Stimulated activated CD4-positive, alpha-beta T cell treated with anti-CD3 and anti-CD28 coated beads, Interleukin-4, amount 100 ng/mL, for 48 hours (primary cell): ENCODE data around the gene LIMS1.
A peak's percentile ranks its signal among the peaks of the same experiment; 100 is the strongest.
"Not testable (repeated sequence)": the region's sequence is repeated elsewhere in the genome, so short reads cannot be mapped to it uniquely, and the experiment has no call there.

Experiments used
- DNase-seq, 2 donors: peaks; one replicate each; pipeline ENCODE4 v3.0.0-alpha.2; 2020; ENCODE audit warnings: low read depth in 2 of 2

LIMS1 gene

GRCh38 chr2:108633409-108633808 lies 99.1 kb downstream of the LIMS1 start:
- no peak for DNase-seq

- no peak for DNase-seq
Measured at GRCh38 chr2:108634011-108634410, 99.7 kb downstream of the LIMS1 start.

DNA sequence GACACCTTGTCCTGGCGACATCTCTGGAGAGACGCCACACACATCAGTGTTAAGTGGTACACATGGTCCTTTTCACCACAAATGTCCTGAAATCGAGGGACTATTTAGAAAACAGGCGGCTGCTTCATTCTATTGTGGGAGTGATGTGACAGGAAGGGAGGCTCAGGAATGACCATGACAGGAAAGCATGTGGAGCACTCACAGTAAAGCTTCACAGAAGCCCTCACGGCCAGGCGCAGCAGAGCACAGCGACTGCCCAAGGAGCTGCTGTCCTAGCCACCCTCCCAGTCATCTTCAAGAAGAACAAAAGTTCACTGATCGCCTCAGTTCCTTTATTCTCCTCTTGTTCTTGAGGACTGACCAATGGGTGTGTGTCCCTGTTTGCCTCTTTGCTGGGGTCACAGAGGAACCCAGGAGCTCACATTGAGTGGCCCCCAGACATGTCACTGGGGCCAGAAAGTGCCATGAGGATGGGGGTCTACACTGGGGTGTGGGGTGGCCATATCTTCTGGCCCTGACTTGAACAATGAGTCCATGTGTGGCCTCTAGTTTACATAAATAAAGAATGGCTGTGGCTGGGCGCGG lies 100.4 kb downstream of the LIMS1 start:
- no peak for DNase-seq

GRCh38 chr2:108635630-108636354 lies 101.5 kb downstream of the LIMS1 start:
- no peak for DNase-seq

- no peak for DNase-seq
Measured at GRCh38 chr2:108637304-108637669, 103.0 kb downstream of the LIMS1 start.

- no peak for DNase-seq
Measured at GRCh38 chr2:108640731-108641130, 106.5 kb downstream of the LIMS1 start.

- no peak for DNase-seq
Measured at GRCh38 chr2:108641756-108642155, 107.5 kb downstream of the LIMS1 start.

DNA sequence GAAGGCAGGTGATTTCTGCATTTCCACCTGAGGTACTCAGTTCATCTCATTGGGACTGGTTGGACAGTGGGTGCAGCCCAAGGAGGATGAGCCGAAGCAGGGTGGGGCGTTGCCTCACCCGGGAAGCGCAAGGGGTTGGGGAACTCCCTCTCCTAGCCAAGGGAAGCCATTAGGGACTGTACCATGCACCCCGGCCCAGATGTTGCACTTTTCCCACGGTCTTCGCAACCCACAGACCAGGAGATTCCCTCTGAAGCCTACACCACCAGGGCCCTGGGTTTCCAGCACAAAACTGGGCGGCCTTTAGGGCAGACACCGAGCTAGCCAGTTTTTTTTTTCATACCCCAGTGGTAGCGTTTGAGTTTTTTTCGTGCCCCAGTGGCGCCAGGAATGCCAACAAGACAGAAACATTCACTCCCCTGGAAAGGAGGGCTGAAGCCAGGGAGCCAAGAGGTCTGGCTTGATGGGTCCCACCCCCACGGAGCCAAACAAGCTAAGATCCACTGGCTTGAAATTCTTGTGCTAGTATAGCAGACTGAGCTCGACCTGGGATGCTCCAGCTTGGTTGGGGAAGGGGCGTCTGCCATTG lies 109.1 kb downstream of the LIMS1 start:
- no peak for DNase-seq

- DNase-seq, result not testable (repeated sequence)
Measured at GRCh38 chr2:108643862-108644261, 109.6 kb downstream of the LIMS1 start.

DNA sequence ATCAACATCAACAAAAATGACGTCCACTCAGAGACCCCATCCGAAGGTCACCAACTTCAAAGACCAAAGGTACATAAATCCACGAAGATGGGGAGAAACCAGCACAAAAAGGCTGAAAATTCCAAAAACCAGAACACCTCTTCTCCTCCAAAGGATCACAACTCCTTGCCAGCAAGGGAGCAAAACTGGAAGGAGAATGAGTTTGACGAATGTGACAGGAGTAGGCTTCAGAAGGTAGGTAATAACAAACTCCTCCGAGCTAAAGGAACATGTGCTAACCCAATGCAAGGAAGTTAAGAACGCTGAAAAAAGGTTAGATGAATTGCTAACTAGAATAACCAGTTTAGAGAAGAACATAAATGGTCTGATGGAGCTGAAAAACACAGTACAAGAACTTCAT lies 110.2 kb downstream of the LIMS1 start:
- not testable (repeated sequence) for DNase-seq

- not testable (repeated sequence) for DNase-seq
Measured at GRCh38 chr2:108648796-108649195, 114.5 kb downstream of the LIMS1 start.

DNA sequence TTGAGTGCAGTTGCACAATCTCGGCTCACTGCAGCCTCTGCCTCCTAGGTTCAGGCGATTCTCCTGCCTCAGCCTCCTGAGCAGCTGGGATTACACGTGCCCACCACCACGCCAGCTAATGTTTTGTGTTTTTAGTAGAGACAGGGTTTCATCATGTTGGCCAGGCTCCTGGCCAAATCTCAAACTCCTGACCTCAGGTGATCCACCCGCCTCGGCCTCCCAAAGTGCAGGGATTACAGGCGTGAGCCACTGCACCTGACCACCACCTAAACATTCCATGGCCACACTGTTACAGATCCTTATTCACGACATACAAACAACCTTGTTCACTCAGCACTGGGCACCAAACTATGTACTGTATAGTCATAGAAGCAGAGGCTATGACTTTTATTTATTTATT lies 116.2 kb downstream of the LIMS1 start:
- DNase-seq, result not testable (repeated sequence)

GRCh38 chr2:108651468-108651867 lies 117.2 kb downstream of the LIMS1 start:
- DNase-seq, result not testable (repeated sequence)

DNA sequence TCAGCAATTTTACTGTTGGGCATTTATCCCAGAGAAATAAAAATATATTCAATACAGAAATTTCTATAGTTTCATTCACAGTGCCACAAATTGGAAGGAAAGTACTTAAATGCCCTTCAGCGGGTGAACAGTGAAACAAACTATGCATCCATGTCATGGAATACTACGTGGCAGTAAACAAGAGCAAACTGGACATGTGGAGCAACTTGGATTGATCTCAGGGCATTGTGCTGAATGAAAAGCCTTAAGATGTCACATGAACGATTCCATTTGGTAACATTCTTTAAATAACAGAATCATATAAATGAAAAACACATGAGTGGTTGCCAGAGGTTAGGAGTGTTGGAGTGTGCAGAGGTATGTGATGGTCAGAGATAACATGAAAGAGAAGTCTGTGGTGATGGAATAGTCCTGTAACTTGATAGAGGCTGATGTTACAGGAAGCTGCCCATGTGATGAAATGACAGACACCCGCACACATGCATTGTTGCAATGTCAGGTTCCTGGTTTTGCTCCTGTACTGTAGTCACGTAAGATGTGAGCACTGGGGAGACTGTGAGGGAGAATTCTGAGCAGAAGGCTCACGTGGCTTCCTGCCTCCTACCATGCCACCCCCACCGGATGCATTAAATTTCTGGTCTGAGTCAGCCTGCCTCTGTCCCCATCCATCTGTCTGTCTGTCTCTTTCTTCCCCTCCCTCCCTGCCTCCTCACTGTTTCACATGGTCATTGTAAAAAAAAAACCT lies 118.1 kb downstream of the LIMS1 start:
- DNase-seq, result peak in 1 of 2 donors; percentile 29

DNA sequence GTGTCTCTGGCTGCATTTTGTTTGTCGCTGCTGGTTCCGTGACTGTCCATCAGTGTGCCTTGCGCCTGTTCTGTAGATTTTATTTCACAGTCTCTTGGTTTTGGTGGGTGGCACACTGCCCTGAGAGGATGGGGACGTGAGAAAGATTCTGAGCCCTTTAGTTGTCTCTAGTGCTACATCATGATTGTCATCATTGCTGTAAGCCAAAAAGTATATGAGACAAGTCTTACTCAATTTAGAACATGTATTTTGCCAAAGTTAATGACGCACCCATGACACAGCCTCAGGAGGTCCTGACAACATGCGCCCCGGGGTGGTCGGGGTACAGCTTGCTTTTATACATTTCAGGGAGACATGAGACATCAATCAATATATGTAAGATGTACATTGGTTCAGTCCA lies 119.2 kb downstream of the LIMS1 start:
- not testable (repeated sequence) for DNase-seq

DNA sequence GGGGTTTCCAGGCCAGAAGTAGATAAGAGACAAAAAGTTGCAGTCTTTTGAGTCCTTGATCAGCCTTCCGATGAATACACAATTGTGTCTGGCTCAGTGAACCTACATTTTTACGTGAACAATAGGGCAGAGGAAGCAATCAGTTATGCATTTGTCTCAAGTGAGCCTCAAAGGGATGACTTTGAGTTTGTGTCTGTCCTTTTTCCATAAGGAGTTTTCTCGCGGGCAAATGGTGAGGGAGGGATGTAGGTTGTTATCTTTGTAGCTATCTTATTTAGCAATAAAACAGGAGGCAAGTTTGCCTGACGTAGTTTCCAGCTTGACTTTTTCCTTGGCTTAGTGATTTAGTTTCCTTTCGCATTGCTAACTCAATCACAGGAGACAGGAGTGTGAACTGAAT lies 119.6 kb downstream of the LIMS1 start:
- not testable (repeated sequence) for DNase-seq

DNA sequence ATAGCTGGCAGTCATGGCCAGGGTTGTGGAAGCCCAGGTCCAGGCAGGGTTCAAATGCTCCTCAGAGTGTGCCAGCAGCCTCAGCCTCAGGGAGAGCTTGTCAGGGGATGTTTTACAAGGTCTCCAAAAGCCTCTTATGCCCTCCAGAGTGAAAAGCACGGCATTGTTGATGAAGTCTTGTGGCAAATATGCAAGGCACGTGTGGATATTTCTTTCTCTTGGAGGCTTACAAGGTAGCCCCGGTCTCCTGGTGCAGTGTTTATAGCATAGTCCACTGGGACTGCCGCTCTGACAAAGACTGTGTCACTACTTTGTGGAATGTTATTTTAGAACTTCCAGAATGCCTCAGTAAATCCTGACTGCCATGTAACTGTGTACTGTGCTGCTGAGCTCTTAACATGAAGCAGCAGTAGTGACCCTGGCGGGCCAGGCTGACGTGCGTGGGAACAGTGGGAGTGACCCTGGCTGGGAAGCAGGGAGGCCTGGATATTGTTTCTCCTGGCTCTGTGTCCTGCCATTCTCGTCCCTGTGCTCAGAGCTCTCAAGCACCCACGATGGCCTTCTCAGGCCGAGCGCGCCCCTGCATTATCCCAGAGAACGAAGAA lies 120.4 kb downstream of the LIMS1 start:
- DNase-seq, result not testable (repeated sequence)

DNA sequence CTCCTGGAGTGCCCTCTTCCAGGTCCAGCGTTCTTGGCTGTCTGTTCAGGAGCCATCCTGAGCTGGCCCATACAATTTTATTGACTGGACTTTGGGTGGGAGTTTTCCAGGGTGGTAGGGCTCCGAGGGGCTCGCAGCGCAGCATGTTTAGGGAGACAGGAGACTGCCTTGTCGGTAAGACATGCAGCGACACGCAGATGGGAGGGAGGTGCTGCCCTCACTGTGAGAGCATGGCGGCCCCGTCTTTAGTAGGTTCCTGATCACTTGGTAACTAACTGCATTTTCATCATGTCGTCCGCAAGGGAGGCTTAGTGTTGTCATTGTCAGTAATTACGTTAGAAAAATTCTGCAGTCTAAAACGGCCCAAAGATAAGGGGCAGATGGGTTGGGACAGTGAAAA lies 121.0 kb downstream of the LIMS1 start:
- DNase-seq, result not testable (repeated sequence)

DNA sequence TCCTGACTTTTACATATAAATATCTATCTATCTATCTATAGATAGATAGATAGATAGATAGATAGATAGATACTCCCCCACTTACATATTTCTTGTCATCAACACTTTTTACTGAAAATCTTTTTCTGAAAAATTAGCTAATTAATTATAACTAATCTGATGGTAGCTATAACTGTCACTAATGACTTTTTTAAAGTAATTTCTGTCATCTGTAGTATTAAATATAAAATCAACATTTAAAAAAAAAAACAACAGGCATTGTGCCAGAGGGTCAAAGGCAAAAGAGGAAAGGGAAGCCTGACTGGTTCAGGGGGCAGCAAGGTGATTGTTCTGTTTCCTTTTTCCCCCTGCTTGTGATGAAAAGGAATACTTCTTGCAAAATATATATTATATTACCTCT lies 122.0 kb downstream of the LIMS1 start:
- DNase-seq, result not testable (repeated sequence)

- DNase-seq, result not testable (repeated sequence)
Measured at GRCh38 chr2:108657517-108657916, 123.2 kb downstream of the LIMS1 start.

DNA sequence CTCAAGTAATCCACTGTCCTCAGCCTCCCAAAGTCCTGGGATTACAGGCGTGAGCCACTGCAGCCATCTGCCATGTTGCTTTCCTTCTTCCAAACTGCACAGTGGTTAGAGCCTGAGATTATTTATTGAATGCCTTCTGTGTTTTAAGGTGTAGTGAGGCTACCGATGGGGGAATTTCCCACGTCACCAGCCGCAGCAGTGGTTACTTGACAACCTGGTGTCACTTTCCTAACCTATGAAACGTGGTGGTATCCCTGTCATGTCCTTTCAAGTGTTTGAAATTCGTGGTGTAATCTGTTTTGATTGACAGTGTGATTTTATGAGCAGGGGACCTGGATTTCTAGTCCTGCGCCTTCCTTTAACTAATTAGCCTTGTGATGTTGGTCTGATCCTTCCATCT lies 124.3 kb downstream of the LIMS1 start:
- not testable (repeated sequence) for DNase-seq

DNA sequence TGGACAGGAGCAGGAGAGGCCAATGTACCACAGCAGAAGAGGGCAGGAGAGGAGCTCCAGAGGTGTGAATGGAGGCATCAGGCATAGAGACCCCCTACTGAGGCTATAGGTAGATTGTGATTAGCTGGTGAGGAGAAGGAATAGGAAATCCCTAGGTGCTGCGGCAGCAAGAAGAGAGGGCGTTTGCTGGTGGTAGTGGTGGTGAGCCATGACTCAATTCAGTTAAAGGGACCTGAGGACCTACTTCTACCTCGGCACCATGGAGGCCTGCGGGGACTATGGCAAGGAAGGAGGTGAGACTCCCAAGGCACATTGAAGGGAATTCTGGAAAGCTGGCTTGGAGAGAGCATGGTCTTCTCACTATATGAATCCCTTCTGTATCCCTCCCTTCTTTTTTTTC lies 127.2 kb downstream of the LIMS1 start:
- DNase-seq, result not testable (repeated sequence)
